H1 (cell line): Measurements from ENCODE around the gene CYP2F1. TPM values are rescaled to one million over a fixed set of nuclear protein-coding genes. Genes with fewer than 3 reads are reported as not detected.

ENCODE experiments used
- CTCF ChIA-PET: fragments of 300-600 bp; sonication (Branson Sonifier 250); formaldehyde crosslinking; loops from one replicate; lab custom pipeline; 2021; ENCODE audit not compliant: partially characterized antibody; lab: Charles Lee
- POLR2A ChIA-PET: fragments of 300-600 bp; sonication (Branson Sonifier 250); formaldehyde crosslinking; loops from one replicate; lab custom pipeline; 2021; ENCODE audit warnings: inconsistent platforms; ENCODE audit not compliant: partially characterized antibody; lab: Charles Lee
- DNase-seq, 2 experiments: peaks; one replicate each; pipeline versions ENCODE4 v3.0.0 to v3.0.0-alpha.2; 2010 to 2022; ENCODE audit warnings: low spot score in 2 of 2, low read depth in 1 of 2, mixed read lengths in 1 of 2
- FAIRE-seq: peaks from 2 replicates; lab custom pipeline; 2011; peaks lifted over from hg19 to GRCh38; lab: Jason Lieb, UNC
- H2AFZ ChIP-seq: 2 replicates; pipeline ENCODE4 v1.8.1; 2012; ENCODE audit warnings: low read length, inconsistent platforms
- H2AK5ac ChIP-seq: 2 replicates; pipeline ENCODE4 v1.6.1; 2013; ENCODE audit warnings: low read depth, low read length
- H2BK120ac ChIP-seq: replicated peaks from 2 replicates; pipeline ENCODE3; 2013; ENCODE audit warnings: low read depth, low read length, inconsistent platforms
- H2BK12ac ChIP-seq: 2 replicates; pipeline ENCODE4 v1.6.1; 2013; ENCODE audit warnings: low read depth, low read length
- H2BK15ac ChIP-seq: 2 replicates; pipeline ENCODE4 v1.6.1; 2013; ENCODE audit warnings: low read length
- H2BK20ac ChIP-seq: 2 replicates; pipeline ENCODE4 v1.6.1; 2013; ENCODE audit warnings: low read length
- H2BK5ac ChIP-seq: 2 replicates; pipeline ENCODE4 v1.6.1; 2013; ENCODE audit warnings: low read depth, low read length
- H3K14ac ChIP-seq: 2 replicates; pipeline ENCODE4 v1.6.1; 2013; ENCODE audit warnings: inconsistent platforms; ENCODE audit not compliant: insufficient read length
- H3K18ac ChIP-seq: 2 replicates; pipeline ENCODE4 v1.6.1; 2013; ENCODE audit warnings: low read length; ENCODE audit errors: extremely low read depth
- H3K23ac ChIP-seq: 2 replicates; pipeline ENCODE4 v1.6.1; 2013; ENCODE audit warnings: inconsistent platforms; ENCODE audit not compliant: insufficient read length
- H3K23me2 ChIP-seq: 2 replicates; pipeline ENCODE4 v1.6.1; 2013; ENCODE audit warnings: low read depth, low read length
- H3K27ac ChIP-seq: 2 replicates; pipeline ENCODE4 v1.6.1; 2011; ENCODE audit warnings: low read depth, low read length, inconsistent platforms
- H3K27me3 ChIP-seq, 4 experiments: replicated peaks in 1 of 4; 1 replicate in 1 of 4; 2 replicates in 3 of 4; pipeline versions ENCODE4 v1.6.1 to v1.8.1; 2011 to 2013; ENCODE audit warnings: low read length in 3 of 4, mild to moderate bottlenecking in 3 of 4, inconsistent platforms in 2 of 4, mixed read lengths in 2 of 4, moderate library complexity in 1 of 4; ENCODE audit not compliant: control insufficient read depth in 3 of 4, insufficient read depth in 3 of 4; ENCODE audit errors: extremely low read depth in 1 of 4
- H3K36me3 ChIP-seq, 4 experiments: 2 replicates each; pipeline versions ENCODE4 v1.6.1 to v1.8.1; 2011 to 2013; ENCODE audit warnings: mild to moderate bottlenecking in 4 of 4, low read length in 3 of 4, moderate library complexity in 2 of 4, control low read depth in 1 of 4, inconsistent platforms in 1 of 4; ENCODE audit not compliant: insufficient read depth in 4 of 4, control insufficient read depth in 2 of 4
- H3K4ac ChIP-seq: replicated peaks from 2 replicates; pipeline ENCODE3; 2013; ENCODE audit warnings: low read length, low read depth, mixed read lengths, inconsistent platforms; ENCODE audit not compliant: insufficient read length
- H3K4me1 ChIP-seq, 4 experiments: replicated peaks in 1 of 4; 1 replicate in 1 of 4; 2 replicates in 3 of 4; pipeline versions ENCODE4 v1.6.1 to v1.8.1; 2011 to 2013; ENCODE audit warnings: low read length in 3 of 4, inconsistent platforms in 2 of 4, mixed read lengths in 1 of 4; ENCODE audit not compliant: insufficient read depth in 4 of 4, control insufficient read depth in 3 of 4
- H3K4me2 ChIP-seq, 2 experiments: 2 replicates each; pipeline versions ENCODE4 v1.6.1 to v1.8.1; 2011 to 2013; ENCODE audit warnings: low read depth in 2 of 2, low read length in 2 of 2, control low read depth in 1 of 2, inconsistent platforms in 1 of 2, mild to moderate bottlenecking in 1 of 2; ENCODE audit not compliant: insufficient read depth in 1 of 2
- H3K4me3 ChIP-seq, 4 experiments: fragments of 200-600, 300-600 bp in 1 of 4; sonication (generic), shearing (Covaris generic), sonication (Bioruptor Twin) in 1 of 4; 2 replicates each; pipeline versions ENCODE4 v1.5.1 to v1.8.1; 2011 to 2016; ENCODE audit warnings: low read length in 4 of 4, low read depth in 3 of 4, control low read depth in 2 of 4, inconsistent platforms in 2 of 4, mild to moderate bottlenecking in 2 of 4, mixed read lengths in 1 of 4, moderate library complexity in 1 of 4; ENCODE audit not compliant: insufficient read depth in 2 of 4; ENCODE audit errors: extremely low read depth in 1 of 4
- H3K56ac ChIP-seq: replicated peaks from 2 replicates; pipeline ENCODE3; 2013; ENCODE audit warnings: low read depth, mild to moderate bottlenecking, mixed read lengths, low read length, inconsistent platforms; ENCODE audit not compliant: insufficient read length
- H3K79me1 ChIP-seq: 2 replicates; pipeline ENCODE4 v1.6.1; 2013; ENCODE audit warnings: low read depth, low read length, control low read depth
- H3K79me2 ChIP-seq, 2 experiments: 2 replicates each; pipeline versions ENCODE4 v1.6.1 to v1.8.1; 2012 to 2013; ENCODE audit warnings: low read length in 2 of 2, mild to moderate bottlenecking in 2 of 2, inconsistent platforms in 1 of 2; ENCODE audit not compliant: insufficient read depth in 2 of 2, control insufficient read depth in 1 of 2
- H3K9ac ChIP-seq, 4 experiments: replicated peaks in 1 of 4; 1 replicate in 1 of 4; 2 replicates in 3 of 4; pipeline versions ENCODE4 v1.6.1 to v1.8.1; 2011 to 2013; ENCODE audit warnings: low read depth in 3 of 4, low read length in 3 of 4, control low read depth in 2 of 4, mild to moderate bottlenecking in 2 of 4, moderate library complexity in 2 of 4, inconsistent platforms in 1 of 4; ENCODE audit errors: extremely low read depth in 1 of 4
- H3K9me3 ChIP-seq, 2 experiments: 2 replicates each; pipeline versions ENCODE4 v1.6.1 to v1.8.1; 2012 to 2013; ENCODE audit warnings: mild to moderate bottlenecking in 2 of 2, moderate library complexity in 2 of 2, control low read depth in 1 of 2, inconsistent platforms in 1 of 2, low read depth in 1 of 2, low read length in 1 of 2, mixed read lengths in 1 of 2; ENCODE audit not compliant: insufficient read depth in 2 of 2
- H4K20me1 ChIP-seq, 2 experiments: replicated peaks in 1 of 2; 2 replicates each; pipeline versions ENCODE3 to v1.8.1; 2011 to 2013; ENCODE audit warnings: inconsistent platforms in 2 of 2, low read length in 2 of 2, mild to moderate bottlenecking in 1 of 2; ENCODE audit not compliant: insufficient read depth in 2 of 2, control insufficient read depth in 1 of 2
- H4K5ac ChIP-seq: 2 replicates; pipeline ENCODE4 v1.6.1; 2013; ENCODE audit warnings: low read length, low read depth, mixed read lengths, inconsistent platforms; ENCODE audit not compliant: insufficient read length
- H4K8ac ChIP-seq: 2 replicates; pipeline ENCODE4 v1.8.0; 2013; ENCODE audit warnings: mild to moderate bottlenecking, moderate library complexity, low read length, inconsistent platforms; ENCODE audit not compliant: insufficient read depth; ENCODE audit errors: extremely low read depth
- H4K91ac ChIP-seq: replicated peaks from 2 replicates; pipeline ENCODE3; 2013; ENCODE audit warnings: low read length, mixed read lengths, inconsistent platforms; ENCODE audit not compliant: insufficient read length
- ASH2L ChIP-seq: fragments of 200-600, 300-600 bp; sonication (generic); IDR thresholded peaks from one replicate; pipeline ENCODE4 v1.7.1; 2017; ENCODE audit warnings: low read length
- ATF2 ChIP-seq: IDR thresholded peaks from 2 replicates; pipeline ENCODE4 v1.6.1; 2012; ENCODE audit warnings: low read length, inconsistent platforms
- BACH1 ChIP-seq: IDR thresholded peaks from 2 replicates; pipeline ENCODE4 v1.6.1; 2012; ENCODE audit warnings: low read length, improper control_type of control experiment
- CTBP2 ChIP-seq: IDR thresholded peaks from 2 replicates; pipeline ENCODE4 v1.7.0; 2011; ENCODE audit warnings: borderline replicate concordance, mild to moderate bottlenecking, moderate library complexity, mixed read lengths, low read length; ENCODE audit not compliant: insufficient read depth, insufficient read length
- JUN ChIP-seq: IDR thresholded peaks from 2 replicates; pipeline ENCODE4 v1.6.1; 2011; ENCODE audit warnings: low read depth, mild to moderate bottlenecking, improper control_type of control experiment, low read length
- KDM4A ChIP-seq: IDR thresholded peaks from one replicate; pipeline ENCODE4 v1.7.1; 2012; ENCODE audit warnings: low read depth, mild to moderate bottlenecking, moderate library complexity, low read length, inconsistent platforms; ENCODE audit not compliant: severe bottlenecking
- KDM5A ChIP-seq: fragments of 200-600 bp; IDR thresholded peaks from 2 replicates; pipeline ENCODE4 v1.7.1; 2012; ENCODE audit warnings: mild to moderate bottlenecking, low read length, inconsistent platforms, mixed read lengths
- NRF1 ChIP-seq: IDR thresholded peaks from 2 replicates; pipeline ENCODE4 v1.6.1; 2011; ENCODE audit warnings: mild to moderate bottlenecking, low read depth, low read length, improper control_type of control experiment
- POLR2A ChIP-seq, 2 experiments: IDR thresholded peaks; 1 replicate in 1 of 2; 2 replicates in 1 of 2; pipeline ENCODE4 v1.6.1; 2011; ENCODE audit warnings: low read depth in 2 of 2, low read length in 2 of 2, mild to moderate bottlenecking in 2 of 2; ENCODE audit errors: control extremely low read depth in 1 of 2
- RNF2 ChIP-seq: fragments of 200-900, 300-1000 bp; sonication (generic); IDR thresholded peaks from 2 replicates; pipeline ENCODE4 v1.7.1; 2016; ENCODE audit warnings: borderline replicate concordance, low read depth, mild to moderate bottlenecking, antibody characterized with exemption, low read length; ENCODE audit not compliant: poor library complexity, severe bottlenecking; ENCODE audit errors: missing control alignments
- SP4 ChIP-seq: IDR thresholded peaks from 2 replicates; pipeline ENCODE4 v1.6.1; 2012; ENCODE audit warnings: low read length, inconsistent platforms
- TBP ChIP-seq: IDR thresholded peaks from 2 replicates; pipeline ENCODE4 v1.6.1; 2011; ENCODE audit warnings: low read depth, low read length, improper control_type of control experiment
- YY1 ChIP-seq: IDR thresholded peaks from 2 replicates; pipeline ENCODE4 v1.6.1; 2011; ENCODE audit warnings: low read depth, mild to moderate bottlenecking, low read length
- WGBS, 2 experiments: shearing (Covaris generic) in 1 of 2; methylation state at CpG; one replicate each; pipeline versions ENCODE4 v1.1.6 to v1.1.7; 2013 to 2015; ENCODE audit warnings: low lambda C conversion rate in 2 of 2, mixed read lengths in 2 of 2, inconsistent platforms in 1 of 2, low coverage in 1 of 2, missing lambda C conversion rate in 1 of 2; ENCODE audit not compliant: insufficient replicate concordance in 2 of 2, insufficient coverage in 1 of 2, insufficient read length in 1 of 2; ENCODE audit errors: extremely low coverage in 1 of 2, missing lambda C conversion rate in 1 of 2; 5-methylcytosine and 5-hydroxymethylcytosine counted together
- polyA plus RNA-seq, 7 experiments: library from polyadenylated mRNA; depleted of rRNA in 3 of 7; stranded (reverse) in 5 of 7; unstranded in 2 of 7; fragments of >200 nt in 5 of 7; fragments of 200-250 nt in 2 of 7; gene quantifications; 1 replicate in 5 of 7; 2 replicates in 1 of 7; 4 replicates in 1 of 7; pipeline versions ENCODE4 v1.2.1 to v1.2.3, GENCODE V29; 2011 to 2013; ENCODE audit warnings: missing spikeins in 2 of 7, mixed read lengths in 2 of 7
- total RNA-seq: library from RNA; stranded (reverse); fragmentation: NEBNext Ultra II Directional; extraction: Animal tissue kit (Norgen Biotek cat#: 25700); gene quantifications from 2 replicates; pipeline ENCODE4 v1.2.1, GENCODE V29; 2021

Gene CYP2F1
- total and polyA plus RNA-seq, 2 of the 8 experiments (the other 6 are each of a cell fraction or from before 2014, with no cell fraction given), result 0.17 TPM; not detected in 1

DNA sequence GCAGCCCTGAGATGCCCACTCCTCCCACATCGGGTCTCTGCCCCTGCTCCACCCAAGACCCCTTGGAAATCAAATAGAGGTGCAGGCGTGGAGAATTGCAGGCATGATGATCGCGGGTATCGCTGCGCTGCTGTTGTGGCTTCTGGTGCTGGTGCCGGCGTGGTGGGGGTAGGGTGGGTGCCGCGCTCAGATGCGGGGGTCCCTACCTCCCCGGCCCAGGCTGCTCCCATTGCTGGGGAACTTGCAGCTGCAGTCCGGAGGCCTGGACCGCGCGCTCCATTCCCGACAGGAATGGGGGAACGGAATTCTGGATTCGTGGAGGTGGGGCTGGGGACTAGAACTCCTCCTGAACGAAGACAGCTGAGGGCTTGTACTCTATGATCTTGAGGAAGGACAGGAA lies 20.4 kb downstream of the CYP2F1 start:
- Histone ChIP-seq H2BK120ac (no peak overlapping the region), H2BK15ac (no peak overlapping the region), H2BK20ac (no peak overlapping the region), H4K20me1 (no peaks in the 10 kb centered on the region), H2BK5ac (no peak overlapping the region), H2AFZ (no peak overlapping the region), H3K18ac (no peak overlapping the region; the same call in 1 of the 2 replicates), H4K91ac (no peak overlapping the region), H3K4me1 (peaks cover 0 to 10% (median 0%) of the 10 kb centered on the region in 4 experiments; a peak in 2 of 7 replicates), H3K4ac (no peak overlapping the region), H3K9ac (no peak overlapping the region), H2AK5ac (no peak overlapping the region), H4K5ac (no peak overlapping the region), H4K8ac (no peak overlapping the region), H3K79me2 (no peaks in the 10 kb centered on the region), H3K23me2 (no peaks in the 10 kb centered on the region; the same call in 1 of the 2 replicates), H3K27me3 (peaks cover 0 to 8% (median 3%) of the 10 kb centered on the region in 4 experiments; a peak in 2 of 7 replicates), H3K36me3 (no peaks in the 10 kb centered on the region), H3K14ac (no peak overlapping the region), H3K4me2 (peak overlapping the region in 1 of 2 experiments; percentile 84; a peak in 2 of 4 replicates), H3K56ac (no peak overlapping the region), H2BK12ac (no peak overlapping the region; the same call in 1 of the 2 replicates), H3K23ac (no peak overlapping the region), H3K9me3 (no peaks in the 10 kb centered on the region), H3K4me3 (no peak overlapping the region), H3K27ac (no peak overlapping the region), H3K79me1 (no peaks in the 10 kb centered on the region)
- ChIA-PET POLR2A (no interaction called here), CTCF (interaction anchor here (0.6 to 1.2 kb wide), 2 partner anchors 177 to 313 kb away, joined by 3 read pairs; no protein-coding TSS in a partner anchor)
- FAIRE-seq (no peak), DNase-seq (no peak)
- WGBS, 2 experiments, result 100% methylated on average over 2 of the region's 20 CpGs; no CpG with 5 or more reads in 1 of the 2 experiments
- TF ChIP-seq YY1 (no peak), ASH2L (no peak), RNF2 (no peak), JUN (no peak), KDM5A (no peak), CTBP2 (no peak), SP4 (no peak), POLR2A (IDR thresholded peaks at IDR 0.05; ENCODE audit: control extremely low read depth in 1 of 2, low read depth in 2 of 2, low read length in 2 of 2) (no peak), ATF2 (no peak), NRF1 (no peak), BACH1 (no peak), TBP (no peak), KDM4A (no peak)
